ENCODE measurements around the gene RASSF4.

The RASSF4 gene, protein sequence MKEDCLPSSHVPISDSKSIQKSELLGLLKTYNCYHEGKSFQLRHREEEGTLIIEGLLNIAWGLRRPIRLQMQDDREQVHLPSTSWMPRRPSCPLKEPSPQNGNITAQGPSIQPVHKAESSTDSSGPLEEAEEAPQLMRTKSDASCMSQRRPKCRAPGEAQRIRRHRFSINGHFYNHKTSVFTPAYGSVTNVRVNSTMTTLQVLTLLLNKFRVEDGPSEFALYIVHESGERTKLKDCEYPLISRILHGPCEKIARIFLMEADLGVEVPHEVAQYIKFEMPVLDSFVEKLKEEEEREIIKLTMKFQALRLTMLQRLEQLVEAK

DNA sequence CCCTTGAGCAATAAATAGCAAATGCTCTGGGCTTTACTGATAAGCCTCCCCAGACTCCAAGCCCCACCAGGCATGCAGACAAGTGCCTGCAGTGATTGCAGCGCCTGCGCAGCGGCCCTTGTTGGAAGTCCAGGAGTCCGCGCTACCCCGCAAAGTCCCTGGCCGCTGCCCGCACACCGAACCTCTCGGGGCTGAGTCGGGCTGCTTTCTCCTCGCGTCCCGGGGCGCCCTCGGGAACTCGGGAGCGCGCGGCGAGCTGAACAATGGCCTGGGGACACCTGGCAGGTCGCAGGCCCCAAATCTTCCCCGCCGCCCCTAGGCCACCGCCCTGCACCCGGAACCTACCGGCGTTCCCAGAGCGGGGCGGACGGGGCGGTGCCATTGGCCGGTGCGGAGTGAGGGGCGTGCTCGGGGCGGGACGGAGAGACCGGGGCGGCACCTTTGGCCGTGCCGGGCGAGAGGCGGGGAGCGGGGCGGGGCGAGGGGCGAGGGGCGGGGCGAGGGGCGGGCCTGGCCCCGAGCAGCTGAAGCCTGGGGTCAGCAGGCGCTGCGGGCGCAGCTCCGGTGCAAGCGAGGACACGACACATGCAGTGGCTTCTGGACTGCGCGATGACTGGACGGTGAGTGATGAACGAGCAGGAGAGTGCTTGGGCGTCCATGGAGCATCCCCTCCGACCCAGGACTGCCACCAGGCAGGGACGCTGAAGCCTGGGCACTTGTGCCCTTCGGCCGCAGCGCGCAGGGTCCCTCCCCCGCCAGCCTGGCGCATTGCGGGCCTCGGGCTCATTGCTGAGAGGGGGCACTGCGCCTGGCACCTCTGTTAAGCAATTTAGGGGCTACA lies at the start of gene RASSF4:
RASSF4 (plus strand) TSS at position 556 of the 841 bp plus-strand sequence. CDS start 10,401 bp downstream, outside the sequence.
- DNase-seq = peak; percentile 94

DNA sequence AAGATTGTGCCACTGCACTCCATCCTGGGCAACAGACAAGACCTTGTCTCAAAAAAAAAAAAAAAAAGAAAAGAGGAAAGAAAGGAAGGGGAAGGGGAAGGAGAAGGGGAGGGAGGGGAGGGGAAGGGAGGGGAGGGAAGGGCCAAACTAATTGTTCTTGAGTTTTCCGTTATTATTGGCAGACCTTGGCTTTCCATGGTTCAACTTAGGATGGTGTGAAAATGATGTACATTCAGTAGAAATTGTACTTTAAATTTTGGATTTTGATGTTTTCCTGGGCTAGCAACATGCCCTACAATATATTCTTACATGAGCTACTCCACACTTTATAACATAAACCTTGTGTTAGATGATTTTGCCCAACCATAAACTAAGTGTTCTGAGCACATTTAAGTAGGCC lies 49.7 kb upstream of the RASSF4 start:
- no peak for DNase-seq

DNA sequence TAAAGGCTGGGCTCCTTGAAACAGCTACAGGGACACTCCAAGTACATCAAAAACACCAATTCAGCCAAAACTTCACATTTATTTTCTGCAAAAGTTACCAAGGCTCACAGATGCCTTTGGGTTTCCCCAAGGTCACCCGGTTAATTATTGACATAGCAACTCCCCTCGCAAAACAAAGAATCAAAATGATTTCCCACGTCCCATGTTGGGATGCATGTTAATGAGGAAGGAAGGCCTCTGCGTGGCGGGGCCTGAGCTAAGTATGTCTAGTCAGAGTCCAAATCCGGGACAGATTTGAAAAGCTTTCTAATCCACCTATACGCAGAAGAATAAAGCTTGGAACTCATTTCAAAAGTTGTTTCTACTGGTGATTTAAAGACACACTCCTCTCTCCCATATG lies 49.0 kb upstream of the RASSF4 start:
- DNase-seq = no peak

DNA sequence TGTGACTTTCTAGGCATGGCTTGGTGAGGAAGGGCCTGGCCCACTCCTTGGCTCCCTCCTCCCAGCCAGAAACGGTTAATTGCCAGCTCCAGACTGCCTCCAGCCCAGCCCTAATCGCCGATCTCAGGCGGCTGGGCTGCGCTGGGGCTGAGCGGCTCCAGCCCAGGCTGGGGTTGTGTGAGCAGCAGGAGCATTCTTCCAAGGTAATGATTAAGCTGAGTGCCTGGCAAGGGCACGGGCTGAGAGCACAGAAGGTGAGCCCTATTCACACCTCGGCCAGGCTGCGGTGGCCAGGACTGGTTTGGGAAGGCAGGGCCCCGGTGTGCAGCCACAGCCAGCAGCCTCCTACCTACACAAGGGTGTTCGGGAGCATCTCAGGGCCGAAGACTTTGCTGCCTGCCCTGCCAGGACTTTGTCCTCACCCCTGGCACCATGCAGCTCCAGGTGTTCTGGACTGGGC lies 48.5 kb upstream of the RASSF4 start, which contains the start of gene TMEM72:
TMEM72 (plus strand) TSS at position 257 of the 460 bp plus-strand sequence; CDS start at position 433, 176 bp downstream.
- no peak for DNase-seq

DNA sequence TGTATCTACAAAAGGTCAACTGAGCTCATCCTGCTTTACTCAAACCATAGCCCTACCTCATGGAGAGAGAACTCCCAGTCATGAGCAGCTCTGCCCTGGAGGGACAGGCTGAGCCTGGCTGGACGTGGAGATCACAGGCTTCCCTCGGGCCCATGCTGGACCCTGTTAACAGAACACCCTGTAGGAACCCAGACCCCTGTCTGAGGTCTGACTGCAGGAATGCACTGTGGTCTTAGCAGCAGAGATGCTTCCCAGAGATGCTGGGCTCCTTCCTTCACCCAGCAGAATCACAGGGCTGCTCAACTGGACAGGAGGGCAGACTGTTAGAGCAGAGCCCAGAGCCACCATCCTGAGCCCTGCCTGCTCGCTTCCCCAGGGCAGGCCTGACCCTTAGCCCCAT lies 47.7 kb upstream of the RASSF4 start:
- no peak for DNase-seq

DNA sequence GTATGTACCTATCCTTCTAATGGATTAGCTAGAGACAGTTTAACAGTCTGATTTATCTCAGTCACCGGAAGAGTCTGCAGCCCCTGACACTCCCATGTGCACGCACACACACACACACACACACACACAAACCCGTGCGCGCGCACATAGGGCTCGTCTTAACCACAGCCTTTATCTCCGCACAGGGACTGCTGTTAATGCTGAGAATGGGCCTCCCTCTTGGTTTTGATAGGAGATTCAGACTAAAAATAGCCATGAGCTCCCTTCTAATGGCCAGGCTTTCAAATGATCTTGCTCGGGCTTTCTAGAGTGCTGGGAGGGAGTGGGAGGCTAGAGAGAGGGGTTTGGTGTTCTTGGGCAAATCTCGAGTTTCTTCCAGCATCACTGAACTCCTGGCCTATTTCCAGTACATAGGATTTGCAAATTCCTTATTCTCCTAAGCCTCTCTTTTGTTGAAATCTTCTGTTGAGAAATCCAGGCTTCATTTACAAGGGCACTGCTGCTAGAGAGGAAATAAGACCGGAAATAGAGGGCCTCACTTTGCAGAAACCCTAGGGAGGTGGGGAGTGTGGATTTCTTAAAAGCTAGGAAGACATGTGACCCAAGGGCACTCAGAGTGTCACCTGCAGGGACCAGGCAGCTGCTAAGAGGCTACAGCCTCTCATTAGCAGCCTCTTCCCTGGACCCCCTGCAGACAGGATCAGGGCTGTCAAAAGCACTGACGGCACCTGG lies 46.1 kb upstream of the RASSF4 start:
- DNase-seq = no peak

DNA sequence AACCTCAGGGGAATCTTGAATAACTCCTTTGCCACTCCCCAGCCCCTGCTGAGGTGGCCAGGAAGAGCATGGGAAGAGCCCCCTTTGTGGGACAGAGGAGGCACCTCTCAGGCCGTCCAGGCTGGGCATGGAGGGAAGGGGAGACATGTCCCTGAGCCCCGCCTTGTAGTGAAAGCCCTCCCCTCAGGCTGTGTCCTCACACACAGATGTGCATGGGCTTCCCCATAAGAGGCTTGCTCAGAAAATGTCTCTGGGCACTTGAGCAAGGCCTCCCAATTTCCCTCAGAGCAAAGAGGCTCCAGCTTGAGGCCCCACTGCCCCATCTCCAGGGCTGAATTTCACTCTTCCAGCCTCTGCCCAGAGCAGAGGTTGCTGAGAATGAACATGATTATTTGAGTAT lies 44.7 kb upstream of the RASSF4 start:
- no peak for DNase-seq

DNA sequence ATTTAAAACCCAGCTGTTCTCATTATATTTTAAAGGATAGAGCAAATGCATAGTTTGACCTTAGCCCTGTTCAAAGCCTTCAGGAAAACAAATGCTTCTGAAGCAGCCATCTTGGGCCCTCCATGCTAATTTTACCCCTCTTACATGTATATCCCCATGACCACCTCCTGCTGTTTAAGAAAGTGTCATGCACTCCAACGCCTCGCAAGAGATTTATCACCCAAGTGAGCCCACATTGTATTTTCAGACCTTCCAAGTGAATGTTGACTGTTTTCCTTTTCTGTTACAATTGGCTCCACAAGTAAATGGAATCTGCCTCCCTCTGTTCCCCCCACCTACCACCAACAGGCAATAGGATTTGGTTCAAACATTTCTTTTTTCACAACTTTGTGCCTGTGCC lies 43.2 kb upstream of the RASSF4 start:
- DNase-seq = no peak

DNA sequence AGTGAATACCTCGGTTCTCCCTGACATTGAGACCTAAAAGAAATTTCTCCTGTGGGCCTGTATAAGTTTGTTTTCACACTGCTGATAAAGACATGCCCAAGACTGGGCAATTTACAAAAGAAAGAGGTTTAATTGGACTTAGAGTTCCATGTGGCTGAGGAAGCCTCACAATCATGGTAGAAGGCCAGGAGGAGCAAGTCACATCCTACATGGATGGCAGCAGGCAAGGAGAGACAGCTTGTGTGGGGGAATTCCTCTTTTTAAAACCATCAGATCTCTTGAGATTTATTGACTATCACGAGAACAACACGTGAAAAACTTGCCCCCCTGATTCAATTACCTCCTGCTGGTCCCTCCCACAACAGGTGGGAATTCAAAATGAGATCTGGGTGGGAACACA lies 41.8 kb upstream of the RASSF4 start:
- DNase-seq = no peak

DNA sequence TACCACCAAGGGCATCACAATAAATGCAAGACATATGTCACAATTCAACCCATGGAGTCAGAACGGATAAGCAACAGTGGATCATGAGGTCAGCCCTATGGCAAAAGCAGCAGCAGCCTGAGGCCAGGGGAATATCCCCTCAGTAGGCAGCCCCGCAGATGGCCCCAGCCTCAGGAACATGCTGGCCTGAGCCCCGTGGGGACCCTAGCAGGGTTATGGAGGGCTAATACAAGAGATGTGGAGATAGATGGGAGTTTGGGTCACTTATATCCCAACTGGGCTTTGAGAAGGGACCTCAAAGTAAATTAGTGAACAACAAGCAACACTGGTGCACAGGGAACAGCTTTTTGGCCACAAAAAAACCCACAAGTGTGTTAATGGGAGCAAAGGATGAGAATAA lies 39.4 kb upstream of the RASSF4 start:
- DNase-seq = no peak

DNA sequence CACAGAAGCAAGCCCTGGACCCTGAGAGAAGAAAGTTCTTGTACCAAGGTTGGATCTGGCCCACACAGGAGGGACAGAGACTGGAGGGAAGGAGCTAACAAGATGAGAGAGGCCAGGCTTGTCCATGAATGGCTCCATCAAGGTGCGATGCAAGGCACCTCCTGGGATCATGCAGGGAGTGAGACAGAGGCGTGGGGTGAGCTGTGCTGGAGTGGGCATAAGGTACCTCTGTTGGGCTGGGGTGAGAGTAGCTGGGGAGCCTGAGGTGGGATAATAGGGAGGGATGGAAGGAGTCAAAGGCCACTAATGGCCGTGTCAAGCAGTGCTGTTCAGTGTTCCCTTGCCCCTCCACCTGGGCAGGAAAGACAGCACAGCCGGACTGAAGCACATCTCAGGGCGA lies 38.5 kb upstream of the RASSF4 start:
- no peak for DNase-seq

DNA sequence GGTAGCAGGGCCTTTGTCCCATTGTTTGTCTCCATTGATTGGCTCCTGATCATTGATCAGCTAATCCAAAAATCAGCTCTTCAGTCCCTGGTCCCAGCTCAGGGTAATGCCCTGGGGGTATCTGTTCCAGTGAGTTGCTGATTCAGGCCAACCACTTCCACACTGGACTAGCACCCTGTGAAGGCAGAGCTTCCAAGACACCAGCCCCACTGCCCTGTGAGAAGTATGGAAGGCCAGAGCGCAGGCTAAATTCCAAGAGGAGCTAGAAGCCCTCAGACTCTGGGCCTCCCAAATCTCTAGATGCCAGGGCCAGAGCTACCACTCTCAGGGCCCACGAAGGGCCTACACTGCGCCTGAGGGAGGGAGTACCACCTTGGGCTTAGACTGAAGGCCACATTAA lies 38.1 kb upstream of the RASSF4 start:
- DNase-seq = no peak

DNA sequence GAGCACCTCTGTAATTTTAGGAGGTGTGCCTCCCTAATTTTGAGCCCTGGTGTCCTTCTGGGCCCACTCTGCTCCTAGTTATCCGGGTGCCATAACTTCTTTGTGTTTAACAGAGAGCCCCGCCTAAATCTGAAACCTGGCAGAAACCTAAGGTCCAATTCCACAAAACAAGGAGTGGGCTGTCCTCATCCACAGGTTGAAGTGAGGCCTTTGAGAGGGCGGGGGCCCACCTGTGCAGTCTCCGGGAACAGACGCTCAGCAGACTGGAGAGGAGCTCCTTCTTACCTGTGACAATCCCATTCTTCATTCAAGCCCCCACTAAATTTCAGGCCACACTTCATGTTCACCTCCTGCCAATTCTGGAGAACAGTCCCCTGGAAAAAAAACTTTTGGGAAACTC lies 37.6 kb upstream of the RASSF4 start:
- no peak for DNase-seq

DNA sequence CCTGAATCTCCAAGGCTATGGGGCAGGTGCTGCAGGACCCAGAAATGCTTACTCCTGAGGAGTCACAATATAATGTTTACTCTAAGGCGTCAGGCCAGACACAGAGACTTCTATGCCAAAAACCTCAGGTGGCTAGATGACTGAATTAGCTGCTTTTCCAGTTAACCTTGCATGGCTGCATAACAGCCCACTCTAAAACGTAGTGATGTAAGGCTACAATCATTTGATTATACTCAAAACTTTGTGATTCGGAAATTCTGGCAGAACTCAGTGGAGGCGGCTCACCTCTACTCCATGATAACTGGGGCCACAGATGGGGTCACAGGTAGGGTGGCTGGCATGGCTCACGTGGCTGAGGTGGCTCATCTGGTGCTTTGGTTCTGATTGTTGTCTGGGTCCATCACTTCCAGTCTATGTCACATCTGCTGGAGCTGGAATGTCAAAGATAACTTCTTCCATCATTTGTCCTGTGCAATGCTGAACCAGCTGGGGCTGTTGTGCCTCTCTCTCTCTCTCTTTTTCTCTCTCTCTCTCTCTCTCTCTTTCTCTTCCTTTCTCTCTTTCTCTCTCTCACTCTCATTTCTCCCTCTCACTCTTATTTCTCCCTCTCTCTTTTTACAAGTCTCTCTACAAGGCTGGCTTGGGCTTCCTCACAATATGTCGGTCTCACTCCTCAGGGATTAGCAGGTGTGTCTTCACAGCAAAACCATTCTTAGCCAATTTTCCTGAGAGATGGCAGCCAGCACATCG lies 36.6 kb upstream of the RASSF4 start:
- no peak for DNase-seq

DNA sequence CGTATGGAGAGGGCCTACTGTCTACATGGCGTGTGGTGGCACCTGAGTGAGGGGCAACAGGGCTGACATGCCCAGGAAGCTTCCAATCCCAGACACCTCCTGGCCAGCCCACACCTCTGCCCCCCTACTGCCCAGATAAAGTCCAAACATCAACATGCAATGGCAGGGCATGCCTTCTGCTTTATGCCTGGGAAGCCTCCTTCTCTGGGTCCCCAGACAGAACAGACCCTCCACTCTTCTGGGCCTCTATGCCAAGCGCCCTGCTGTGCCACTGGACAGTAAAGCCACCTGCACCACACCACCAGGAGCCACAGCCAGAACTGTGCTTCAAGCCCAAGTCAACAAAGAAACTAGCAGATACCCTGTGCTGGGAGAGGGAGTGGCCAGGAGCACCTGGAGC lies 36.0 kb upstream of the RASSF4 start:
- no peak for DNase-seq

DNA sequence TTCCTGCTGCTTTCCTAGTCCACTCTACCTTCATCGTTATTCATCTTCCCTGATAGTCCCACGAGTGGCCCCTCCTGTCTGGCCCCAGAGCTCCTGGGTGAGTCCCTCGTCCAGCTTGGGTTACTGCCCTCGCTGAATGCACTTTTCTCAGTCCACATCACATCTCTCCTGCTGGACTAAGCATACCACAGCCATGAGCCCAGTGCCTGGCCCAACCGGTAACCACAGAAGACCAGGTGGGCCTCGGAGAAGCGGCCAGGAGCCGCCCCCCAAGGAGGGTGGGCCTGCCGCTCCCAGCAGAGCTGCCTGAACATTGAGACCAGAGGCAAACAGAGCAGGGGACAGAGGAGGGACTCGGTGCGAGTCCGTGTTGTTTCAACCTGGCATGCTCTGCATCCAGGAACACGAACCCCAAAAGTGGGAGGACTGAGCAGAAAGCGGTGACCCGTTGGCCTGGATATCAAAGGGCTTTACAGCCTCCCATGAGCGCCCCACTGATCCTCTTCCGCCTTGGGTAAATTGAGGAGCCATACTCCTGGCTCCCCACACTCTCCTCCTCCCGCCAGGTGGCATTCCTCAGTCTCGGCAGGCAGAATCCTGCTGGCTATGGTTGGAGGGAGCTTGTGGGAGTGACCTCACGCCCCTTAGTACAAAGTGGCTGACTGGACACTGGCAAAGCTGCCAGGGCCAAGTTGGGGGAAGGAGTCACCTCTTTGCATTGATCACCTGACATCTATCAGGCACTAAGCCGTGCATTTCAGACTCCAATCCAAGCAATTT lies 35.2 kb upstream of the RASSF4 start:
- DNase-seq = no peak

DNA sequence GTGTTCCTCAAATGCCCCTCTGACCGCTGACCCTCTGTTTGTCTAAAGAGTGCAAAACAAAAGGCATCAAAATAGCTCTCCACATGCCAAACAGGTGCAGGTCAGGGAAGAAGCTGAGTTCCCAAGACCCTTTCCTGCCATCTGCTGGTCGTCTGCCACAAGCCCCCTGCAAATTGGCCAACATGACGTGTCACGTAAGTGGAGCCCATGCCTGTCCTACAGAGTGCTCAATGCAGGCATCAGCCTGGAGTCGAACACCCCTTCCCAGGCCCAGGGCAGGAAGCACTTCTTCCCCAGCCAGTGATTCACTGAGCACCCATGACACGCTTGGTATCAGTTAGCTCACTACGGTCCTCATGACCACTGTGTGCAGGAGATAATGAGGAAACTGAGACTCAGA lies 34.4 kb upstream of the RASSF4 start:
- DNase-seq = no peak

DNA sequence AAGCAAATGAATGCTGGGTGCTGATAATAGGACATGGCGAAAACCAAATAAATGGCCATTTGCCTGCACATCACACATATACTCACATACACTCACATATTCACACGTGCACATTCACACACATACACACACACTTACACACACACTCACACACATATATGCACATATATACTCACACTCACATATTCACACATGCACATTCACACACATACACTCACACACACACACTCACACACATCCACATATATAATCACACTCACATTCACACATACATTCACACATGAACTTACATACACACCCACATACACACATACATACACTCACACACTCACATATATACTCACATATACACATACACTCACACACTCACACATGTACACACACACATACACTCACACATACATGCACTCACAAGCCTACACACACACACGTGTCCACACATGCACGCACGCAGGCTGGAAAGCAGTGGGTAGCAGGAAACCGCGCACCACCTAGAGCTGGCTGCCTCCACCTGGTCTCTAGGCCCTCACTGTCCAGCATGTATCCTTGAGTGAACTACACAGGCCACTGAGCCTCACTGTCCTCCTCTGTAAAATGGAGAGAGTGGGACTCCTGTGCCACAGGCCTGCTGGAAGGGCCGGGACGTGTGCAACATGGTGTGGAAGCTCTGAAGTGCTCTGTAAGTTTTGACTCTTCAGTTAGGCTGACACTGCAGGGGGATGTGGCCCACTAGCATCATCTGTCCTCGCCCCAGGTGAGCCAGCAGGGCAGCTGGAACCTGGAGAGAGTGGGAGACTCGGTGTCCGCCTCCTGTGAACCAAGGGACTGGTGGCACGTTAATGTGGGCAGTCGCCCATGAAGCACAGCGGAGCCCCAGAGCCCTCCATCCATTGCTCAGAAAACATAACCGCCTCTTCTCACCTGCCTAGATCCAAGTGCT lies 33.5 kb upstream of the RASSF4 start:
- DNase-seq = no peak

DNA sequence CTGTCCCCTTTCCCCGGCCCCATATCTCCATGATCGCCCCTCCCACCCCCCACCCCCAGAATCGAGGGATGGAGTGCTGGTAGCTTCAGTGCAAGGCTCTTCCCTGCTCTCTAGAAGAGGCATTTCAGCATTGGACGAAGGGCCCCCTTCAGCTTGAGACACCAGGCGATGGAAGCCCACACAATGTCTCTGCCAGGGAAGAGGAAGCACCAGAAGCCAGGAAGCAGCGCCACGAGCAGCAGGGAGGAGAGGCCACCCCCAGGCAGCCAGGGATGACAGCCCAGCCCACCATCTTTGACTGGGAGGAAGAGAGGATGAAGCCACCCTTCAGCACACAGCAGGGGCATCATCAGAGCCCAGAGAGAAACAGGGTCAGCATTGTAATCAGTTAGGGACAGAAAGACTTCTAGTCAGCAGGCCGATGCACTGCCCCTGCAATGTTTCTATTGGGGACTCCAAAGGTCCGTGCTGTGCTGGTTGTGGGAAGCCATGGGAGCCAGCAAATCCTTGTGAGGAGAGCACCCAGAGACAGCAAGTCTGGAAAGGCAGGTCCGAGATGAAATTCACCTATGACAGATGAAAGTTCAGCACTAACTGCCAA lies 32.8 kb upstream of the RASSF4 start:
- no peak for DNase-seq

DNA sequence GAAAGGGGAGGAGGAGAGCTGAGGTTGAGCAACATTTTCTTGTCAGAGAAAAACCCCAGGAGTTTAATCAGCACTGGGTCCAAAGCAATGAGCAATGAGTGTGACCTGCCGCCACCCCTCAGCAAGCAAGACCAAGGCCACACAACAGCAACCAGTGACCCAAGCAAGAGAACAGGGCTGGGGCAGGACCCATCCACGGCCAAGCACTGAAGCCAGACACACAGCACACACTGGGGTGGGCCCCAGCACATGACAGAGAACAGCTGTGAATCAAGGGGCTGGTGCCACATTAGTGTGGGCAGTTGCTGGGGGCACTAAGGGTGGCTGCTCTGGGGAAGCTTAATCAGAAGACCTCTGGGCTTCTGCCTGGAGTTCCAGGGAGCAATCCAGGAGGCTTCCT lies 32.2 kb upstream of the RASSF4 start:
- DNase-seq = no peak

Measured in activated CD8-positive, alpha-beta memory T cell treated with anti-CD3 and anti-CD28 coated beads, Interleukin-2, amount 50 U/mL, for 48 hours (primary cell).